Kidney glomerular epithelial cell (primary cell): ENCODE results near the gene DNAJC22.
"Not testable (repeated sequence)": the region's sequence is repeated elsewhere in the genome, so short reads cannot be mapped to it uniquely, and the experiment has no call there.

Experiments
- DNase-seq: peaks from one replicate; lab custom pipeline; 2025; lab: John Stamatoyannopoulos, UW

Gene DNAJC22

DNA sequence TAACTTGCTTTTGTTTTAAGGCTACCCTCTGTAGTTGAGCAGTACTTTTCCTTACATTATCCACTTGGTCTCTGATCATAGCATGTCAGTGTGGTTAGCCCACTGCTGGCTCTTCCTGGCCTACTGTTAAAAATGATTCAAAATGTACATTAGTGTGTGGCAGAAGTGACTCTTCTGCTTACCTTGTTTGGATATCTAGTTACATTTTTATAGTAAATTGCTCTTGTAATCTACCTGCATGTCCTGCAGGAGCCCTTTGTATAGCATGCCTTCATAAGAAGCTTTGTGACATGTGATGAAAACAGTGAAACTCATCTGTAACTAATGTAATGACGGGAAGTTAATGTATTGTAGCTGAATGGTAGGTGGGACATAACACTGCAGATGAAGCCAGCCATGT, 28.7 kb downstream of the DNAJC22 start:
- DNase-seq: no peak

DNA sequence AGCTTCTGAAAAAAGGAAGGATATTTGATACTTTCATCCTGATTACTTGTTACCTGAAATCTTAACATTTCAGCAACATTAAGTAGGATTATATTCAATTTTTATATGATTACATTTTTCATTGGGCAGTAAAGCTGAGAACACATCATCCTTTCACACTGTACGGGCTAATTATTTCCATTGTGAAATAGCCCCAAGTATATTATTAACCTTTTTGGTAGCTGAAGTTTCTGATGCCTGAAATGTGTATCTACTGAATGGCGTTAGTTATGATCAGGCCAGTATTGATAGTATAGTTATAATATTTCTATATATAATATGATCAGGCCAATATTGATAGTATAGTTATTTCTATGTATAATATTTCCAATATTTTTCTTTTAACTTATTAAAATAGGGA, 30.7 kb downstream of the DNAJC22 start:
- DNase-seq: peak; percentile 16

DNA sequence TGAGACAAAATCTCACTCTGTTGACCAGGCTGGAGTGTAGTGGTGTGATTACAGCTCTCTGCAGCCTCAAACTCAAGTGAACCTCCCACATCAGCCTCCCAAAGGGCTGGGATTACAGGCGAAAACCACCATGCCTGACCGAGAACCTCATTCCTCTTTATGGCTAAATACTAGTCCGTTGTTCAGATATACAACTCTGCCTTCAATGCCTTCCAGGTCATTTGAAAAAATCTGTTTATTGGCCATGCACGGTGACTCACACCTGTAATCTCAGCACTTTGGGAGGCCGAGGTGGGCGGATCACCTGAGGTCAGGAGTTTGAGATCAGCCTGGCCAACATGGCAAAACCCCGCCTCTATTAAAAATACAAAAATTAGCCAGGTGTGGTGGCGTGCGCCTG, 33.5 kb downstream of the DNAJC22 start:
- DNase-seq: not testable (repeated sequence)

DNA sequence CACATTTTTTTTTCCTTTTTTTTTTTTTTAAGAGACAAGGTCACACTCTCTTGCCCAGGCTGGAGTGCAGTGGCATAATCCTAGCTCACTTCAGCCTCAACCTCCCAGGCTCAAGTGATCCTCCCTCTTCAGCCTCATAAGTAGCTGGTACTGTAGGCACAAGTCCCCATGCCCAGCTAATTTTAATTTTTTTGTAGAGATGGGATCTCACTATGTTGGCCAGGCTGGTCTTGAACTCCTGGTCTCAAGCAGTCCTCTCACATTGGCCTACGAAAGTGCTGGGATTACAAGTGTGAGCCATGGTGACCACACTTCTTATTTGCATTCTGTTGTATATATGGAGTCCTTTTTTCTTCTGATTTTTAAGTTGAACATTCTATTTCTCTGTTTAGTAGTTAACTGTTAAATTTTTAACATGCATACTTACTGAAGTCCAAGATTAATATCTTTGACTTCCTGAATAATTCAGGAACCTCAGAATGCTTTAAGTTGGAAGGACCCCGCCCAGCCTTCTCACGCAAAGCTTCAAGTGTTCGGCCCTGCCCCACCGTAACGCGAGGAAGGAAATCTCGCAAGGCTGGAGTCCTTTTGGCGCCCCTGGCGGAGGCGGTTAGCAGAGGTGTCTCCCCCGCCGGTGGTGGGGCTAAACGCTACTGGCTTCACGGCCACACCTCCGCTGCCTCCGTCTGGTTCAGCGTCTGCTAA, 42.1 kb downstream of the DNAJC22 start:
- DNase-seq: no peak

DNA sequence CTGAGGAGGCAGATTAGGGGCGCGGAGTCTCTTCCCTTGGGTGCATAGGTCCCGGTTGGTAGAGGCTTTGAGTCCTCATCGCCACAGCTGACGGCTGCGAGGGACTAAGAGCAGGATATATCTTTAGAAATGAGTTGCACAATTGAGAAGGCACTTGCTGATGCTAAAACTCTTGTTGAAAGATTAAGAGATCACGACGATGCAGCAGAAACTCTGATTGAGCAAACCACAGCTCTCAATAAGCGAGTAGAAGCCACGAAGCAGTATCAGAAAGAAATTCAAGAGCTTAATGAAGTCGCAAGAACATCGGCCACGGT, 42.7 kb downstream of the DNAJC22 start:
- DNase-seq: no peak

DNA sequence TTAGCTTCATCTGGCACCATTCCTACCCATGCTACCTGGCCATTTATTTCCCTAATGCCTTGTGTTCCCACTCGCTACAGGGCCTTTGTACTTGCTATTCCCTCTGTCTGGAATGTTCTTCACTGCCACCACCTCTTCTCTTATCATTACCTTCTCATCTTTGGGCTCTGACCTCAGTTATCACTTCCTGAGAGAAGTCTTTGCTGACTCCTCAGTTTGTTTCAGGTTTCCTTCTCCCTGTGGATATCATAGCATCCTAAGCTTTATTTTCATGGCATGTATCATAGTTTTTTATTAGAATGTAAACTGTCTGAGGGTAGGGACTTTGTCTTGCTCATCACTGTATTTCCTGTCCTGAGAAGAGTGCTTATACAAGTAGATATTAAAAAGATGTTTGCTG, 50.3 kb downstream of the DNAJC22 start:
- DNase-seq: no peak

DNA sequence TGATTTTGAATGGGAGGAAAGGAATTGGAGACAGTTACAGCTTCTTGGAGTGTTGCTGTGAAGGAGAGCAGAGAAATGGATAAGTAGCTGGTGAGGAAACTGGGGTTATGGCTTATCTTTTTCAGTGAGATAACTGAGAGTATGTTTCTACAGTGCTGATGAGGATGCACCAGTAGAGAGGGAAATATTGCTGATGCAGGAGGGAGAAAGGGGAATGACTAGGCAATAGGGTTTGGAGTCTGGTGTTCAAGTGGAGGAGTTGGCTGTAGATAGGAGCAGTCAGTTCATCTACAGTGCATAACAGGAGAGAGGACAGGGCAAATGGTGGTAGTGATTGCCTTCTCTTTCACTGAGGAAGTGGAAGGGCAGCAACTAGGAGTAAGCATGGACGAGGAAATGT, 53.6 kb downstream of the DNAJC22 start:
- DNase-seq: no peak
